Measurements from ENCODE around the gene ZEB1. TPM values are rescaled to one million over a fixed set of nuclear protein-coding genes. Genes with fewer than 3 reads are reported as not detected.
"Not testable (repeated sequence)": the region's sequence is repeated elsewhere in the genome, so short reads cannot be mapped to it uniquely, and the experiment has no call there.

Gene ZEB1
- polyA plus RNA-seq, 4 donors, result 25.8 to 99.7 (median 32.7) TPM

DNA sequence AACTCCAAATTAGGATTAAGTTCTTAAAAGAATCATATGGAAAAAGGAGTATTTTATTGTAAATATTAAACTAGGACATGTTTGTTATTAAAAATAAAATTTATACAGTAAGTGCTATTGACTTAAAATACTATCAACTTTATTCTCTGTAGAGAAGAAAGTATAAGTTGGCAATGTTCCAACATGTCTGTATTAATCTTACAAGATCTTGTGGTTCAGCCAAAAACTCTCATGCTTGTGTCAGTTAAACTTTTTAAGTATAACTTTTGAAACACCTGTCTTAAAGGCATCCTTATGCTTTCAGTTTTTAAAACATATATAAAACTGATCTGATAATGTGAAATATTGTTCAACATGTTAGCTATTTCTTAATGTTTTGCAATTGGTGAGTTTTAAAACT lies 160.7 kb downstream of the ZEB1 start:
- DNase-seq (ENCODE audit: low read depth in 4 of 4, low spot score in 3 of 4), result no peak

DNA sequence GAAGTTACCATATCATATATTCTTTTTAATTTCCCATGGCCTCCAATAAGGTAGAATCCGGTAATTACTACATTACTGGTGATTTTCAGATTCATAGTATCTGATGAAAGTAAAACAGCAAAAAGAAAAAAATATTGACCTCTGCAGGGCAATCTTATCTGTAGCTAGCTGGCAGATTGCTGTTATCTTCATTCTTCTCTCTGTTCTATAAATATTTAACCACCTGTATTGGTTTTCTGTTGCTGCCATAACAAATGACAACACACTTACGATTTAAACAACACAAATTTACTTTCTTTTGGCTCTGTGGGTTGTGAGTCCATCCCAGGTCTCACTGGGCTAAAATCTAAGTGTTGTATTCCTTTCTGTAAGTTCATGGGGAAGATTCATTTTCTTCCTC lies 164.5 kb downstream of the ZEB1 start:
- no peak for DNase-seq (ENCODE audit: low read depth in 4 of 4, low spot score in 3 of 4)

DNA sequence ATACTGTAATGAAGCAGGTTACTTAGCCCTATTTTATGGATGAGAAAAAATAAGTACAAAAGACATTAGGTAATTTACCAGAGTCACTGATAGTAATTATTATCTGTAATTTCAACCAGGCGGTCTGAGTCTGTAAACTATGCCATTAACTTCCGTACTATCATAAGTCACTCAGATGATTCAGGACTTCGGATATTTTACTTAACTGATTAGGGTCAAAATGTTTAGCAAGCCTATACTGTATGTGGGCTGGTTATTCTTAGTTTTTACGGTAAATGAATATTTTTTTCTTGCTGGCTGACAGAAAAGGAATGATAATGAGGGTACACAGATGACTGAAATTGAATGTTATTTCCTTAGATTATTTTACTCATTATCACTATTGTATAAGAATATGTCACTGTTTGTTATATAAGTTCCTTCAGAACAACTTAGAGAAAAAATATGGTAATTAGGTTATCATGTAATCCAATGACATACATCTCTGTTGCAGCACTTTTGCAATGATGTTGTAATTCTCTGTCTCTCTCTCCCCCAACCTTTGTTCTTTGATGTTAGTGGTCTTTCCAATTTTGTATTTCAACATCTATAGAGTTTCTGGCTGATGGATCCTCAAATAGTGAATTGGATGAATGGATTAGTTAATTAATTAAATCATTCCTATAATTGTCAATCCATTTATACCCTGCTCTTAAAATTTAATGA lies 165.6 kb downstream of the ZEB1 start:
- no peak for DNase-seq (ENCODE audit: low read depth in 4 of 4, low spot score in 3 of 4)

DNA sequence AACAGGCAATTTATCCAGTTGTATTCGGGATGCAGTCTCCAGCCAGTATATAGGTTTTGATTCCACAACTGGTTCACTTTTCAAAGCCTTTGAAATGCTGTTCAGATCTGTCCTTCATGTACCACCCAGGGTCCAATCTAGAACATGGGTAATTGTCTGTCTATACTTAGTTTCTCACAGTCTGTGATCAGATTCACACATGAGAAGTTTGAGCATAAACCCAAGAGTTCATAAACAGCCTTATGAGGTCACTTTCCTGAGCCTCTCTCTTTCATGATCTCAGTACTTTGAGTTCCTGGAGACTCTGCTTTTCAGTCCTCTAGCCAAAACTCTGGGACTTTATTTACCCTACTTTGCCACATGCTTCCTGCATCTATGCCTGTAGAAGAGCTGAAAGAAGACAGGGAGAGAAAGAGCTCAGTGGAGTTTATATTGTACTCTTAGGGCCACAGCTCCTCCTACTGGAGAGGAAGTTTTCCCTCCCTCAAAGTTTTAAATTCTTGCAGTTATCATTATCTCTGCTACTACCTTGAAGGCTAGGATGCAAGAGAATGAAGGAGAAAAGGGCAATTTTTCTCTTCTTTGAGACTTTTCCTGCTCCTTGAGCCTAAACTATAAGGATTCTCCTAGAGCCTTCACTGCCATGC lies 172.0 kb downstream of the ZEB1 start:
- DNase-seq (ENCODE audit: low read depth in 4 of 4, low spot score in 3 of 4), result no peak

DNA sequence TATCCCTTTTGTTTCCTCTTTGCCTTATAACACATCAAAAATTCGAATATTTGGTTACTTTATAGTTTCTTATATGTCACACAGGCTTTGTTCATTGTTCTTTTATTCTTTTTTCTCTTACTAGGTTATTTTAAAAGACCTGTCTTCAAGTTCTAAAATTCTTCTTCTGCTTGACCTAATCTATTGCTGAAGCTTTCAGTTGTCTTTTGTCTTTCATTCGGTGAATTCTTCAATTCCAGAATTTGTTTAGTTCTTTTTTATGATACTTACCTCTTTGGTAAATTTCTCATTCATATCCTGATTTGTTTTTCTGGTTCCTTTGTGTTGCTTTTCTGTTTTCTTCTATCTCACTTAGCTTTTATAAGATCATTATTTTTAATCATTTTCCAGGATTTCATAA lies 188.4 kb downstream of the ZEB1 start:
- DNase-seq (ENCODE audit: low read depth in 4 of 4, low spot score in 3 of 4), result no peak

- no peak for DNase-seq (ENCODE audit: low read depth in 4 of 4, low spot score in 3 of 4)
Measured at GRCh38 chr10:31508234-31508633, 189.2 kb downstream of the ZEB1 start.

- DNase-seq (ENCODE audit: low read depth in 4 of 4, low spot score in 3 of 4), result no peak
Measured at GRCh38 chr10:31508882-31509281, 189.9 kb downstream of the ZEB1 start.

DNA sequence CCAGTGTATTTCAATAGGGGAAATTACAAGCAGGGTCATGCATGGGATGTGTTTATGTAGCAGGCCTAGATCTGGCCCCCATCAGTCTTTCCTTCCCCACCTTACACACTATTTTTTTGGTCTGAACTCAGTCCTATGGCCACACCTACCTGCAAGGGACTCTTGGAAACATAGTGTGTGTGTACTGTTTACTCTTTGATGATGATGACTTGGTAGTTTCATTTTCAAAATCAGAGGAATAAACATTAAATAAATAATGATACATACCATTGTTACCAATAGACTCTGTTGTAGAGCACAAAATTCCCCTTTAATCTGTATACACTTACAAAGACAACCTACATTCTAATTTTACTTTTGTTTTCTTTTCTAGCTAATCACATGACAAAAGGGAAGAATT lies 191.0 kb downstream of the ZEB1 start:
- no peak for DNase-seq (ENCODE audit: low read depth in 4 of 4, low spot score in 3 of 4)

GRCh38 chr10:31515116-31515515 lies 196.1 kb downstream of the ZEB1 start:
- no peak for DNase-seq (ENCODE audit: low read depth in 4 of 4, low spot score in 3 of 4)

GRCh38 chr10:31515819-31516402 lies 196.9 kb downstream of the ZEB1 start:
- no peak for DNase-seq (ENCODE audit: low read depth in 4 of 4, low spot score in 3 of 4)

DNA sequence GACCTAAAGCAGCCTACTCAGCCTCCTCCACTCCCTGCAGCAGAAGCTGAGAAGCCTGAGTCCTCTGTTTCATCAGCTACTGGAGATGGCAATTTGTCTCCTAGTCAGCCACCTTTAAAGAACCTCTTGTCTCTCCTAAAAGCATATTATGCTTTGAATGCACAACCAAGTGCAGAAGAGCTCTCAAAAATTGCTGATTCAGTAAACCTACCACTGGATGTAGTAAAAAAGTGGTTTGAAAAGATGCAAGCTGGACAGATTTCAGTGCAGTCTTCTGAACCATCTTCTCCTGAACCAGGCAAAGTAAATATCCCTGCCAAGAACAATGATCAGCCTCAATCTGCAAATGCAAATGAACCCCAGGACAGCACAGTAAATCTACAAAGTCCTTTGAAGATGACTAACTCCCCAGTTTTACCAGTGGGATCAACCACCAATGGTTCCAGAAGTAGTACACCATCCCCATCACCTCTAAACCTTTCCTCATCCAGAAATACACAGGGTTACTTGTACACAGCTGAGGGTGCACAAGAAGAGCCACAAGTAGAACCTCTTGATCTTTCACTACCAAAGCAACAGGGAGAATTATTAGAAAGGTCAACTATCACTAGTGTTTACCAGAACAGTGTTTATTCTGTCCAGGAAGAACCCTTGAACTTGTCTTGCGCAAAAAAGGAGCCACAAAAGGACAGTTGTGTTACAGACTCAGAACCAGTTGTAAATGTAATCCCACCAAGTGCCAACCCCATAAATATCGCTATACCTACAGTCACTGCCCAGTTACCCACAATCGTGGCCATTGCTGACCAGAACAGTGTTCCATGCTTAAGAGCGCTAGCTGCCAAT lies 202.2 kb downstream of the ZEB1 start:
- DNase-seq (ENCODE audit: low read depth in 4 of 4, low spot score in 3 of 4), result no peak

DNA sequence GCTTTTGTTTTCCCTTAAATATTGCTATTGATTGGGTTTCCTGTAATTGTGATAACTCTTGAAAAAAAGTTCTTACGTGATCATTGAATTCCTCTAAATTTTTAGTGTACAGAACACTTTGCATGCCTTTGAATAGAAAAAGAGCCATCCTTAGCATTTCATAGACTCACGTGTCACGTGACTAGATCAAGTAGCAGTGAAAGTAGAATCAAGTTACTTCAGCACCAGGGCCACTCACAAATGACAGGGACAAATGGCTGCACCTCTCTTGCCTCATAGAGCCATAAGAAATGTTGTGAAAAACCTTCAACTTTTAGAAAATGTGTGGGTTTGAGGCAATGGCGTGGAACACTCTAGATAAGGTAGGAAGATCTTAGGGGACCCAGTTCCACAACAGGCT lies 203.8 kb downstream of the ZEB1 start:
- DNase-seq (ENCODE audit: low read depth in 4 of 4, low spot score in 3 of 4), result no peak

DNA sequence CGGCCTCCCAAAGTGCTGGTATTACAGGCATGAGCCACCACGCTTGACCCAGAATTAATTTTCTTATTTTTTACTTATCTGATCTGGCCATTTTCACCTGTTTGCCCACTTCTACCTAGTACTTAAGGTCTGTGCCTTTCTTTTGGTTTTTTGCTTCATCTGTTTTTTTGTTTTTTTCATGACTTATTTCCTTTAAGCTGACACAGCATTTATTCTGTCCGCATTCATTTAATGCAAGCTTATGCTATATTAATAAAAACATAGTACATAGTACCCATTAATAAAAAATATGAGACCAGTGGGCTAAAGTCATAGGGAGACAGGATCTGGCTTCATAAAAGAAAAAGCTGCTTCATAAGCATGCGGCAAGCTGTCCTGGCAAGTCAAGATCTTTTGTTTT lies 205.4 kb downstream of the ZEB1 start:
- DNase-seq (ENCODE audit: low read depth in 4 of 4, low spot score in 3 of 4), result no peak

DNA sequence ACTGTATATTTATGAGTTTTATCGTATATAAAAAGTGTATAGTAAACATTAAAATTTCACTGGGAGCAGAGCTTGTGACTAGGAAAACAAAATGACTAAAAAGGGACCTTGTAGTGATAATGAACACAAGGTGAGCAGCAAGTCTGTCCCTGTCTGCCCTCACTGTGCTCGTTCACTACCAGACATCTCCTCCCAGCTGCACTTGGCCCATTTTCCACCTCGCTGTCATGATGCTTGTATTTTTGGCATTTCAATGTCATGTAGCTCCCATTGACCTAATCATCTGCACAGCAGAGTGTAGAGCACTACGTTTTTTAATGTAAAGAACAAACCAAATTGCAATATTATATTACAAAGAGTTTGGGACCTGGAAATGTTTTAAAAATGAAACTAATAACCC lies 207.2 kb downstream of the ZEB1 start:
- DNase-seq (ENCODE audit: low read depth in 4 of 4, low spot score in 3 of 4), result no peak

- no peak for DNase-seq (ENCODE audit: low read depth in 4 of 4, low spot score in 3 of 4)
Measured at GRCh38 chr10:31526681-31527080, 207.7 kb downstream of the ZEB1 start.

DNA sequence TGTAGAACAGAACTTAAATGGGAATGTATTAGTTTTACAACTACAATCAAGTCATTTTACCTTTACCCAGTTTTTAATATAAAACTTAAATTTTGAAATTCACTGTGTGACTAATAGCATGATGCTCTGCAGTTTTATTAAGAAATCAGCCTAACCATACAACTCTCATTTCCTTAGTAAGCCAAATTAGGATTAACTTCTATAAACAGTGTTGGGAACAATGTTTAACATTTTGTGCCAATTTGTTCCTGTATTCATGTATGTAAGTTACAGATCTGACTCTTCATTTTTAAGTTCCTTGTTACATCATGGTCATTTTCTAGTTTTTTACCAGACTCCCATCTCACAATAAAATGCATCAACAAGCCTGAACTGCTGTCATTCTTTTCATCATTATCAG lies 209.8 kb downstream of the ZEB1 start:
- DNase-seq (ENCODE audit: low read depth in 4 of 4, low spot score in 3 of 4), result no peak

DNA sequence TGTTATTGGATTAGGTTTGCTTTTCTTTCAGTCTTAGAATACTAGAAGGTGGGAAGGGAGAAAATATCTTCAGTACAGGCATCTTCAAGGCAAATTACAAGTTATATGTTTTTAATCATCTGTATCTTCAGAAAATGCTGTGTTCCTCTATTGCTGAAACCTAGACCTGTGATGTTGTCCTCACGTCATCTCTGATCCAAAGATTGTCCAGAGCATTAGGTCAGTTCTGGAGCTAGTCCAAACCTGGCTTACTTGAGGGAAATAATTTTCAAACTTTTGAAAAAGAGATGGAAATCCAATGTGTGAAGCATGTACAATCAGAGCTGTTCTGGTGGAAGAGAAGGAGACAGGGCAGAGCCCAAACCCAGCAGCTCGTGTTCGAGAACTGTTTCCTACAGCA lies 217.3 kb downstream of the ZEB1 start:
- no peak for DNase-seq (ENCODE audit: low read depth in 4 of 4, low spot score in 3 of 4)

DNA sequence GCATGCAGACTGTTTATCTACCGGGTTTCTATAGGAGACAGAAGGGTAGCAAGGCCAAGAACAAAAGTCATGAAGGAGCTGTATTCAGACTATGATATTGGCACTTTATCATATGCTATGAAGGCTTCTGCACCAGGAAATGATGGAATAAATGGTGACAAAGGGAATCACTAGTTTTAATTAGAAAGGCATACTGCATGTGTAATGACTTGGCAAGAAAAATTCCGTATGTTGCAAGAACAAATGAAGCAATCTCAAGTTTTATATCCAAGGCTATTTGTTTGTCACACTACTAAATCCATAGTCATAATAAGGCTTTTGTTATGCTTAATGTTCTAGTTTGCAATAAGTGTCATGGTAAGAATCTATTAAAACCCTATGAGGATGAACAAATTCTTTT lies 230.9 kb downstream of the ZEB1 start:
- DNase-seq (ENCODE audit: low read depth in 4 of 4, low spot score in 3 of 4), result no peak

- no peak for DNase-seq (ENCODE audit: low read depth in 4 of 4, low spot score in 3 of 4)
Measured at GRCh38 chr10:31554556-31554955, 235.5 kb downstream of the ZEB1 start.

- no peak for DNase-seq (ENCODE audit: low read depth in 4 of 4, low spot score in 3 of 4)
Measured at GRCh38 chr10:31557854-31558253, 238.8 kb downstream of the ZEB1 start.

- not testable (repeated sequence) for DNase-seq (ENCODE audit: low read depth in 4 of 4, low spot score in 3 of 4)
Measured at GRCh38 chr10:31568252-31568861, 249.3 kb downstream of the ZEB1 start.

All from left renal pelvis (tissue), 4 donors.